HG02981 (cell line): ENCODE measurements around the gene PUM2.
A peak's percentile ranks its signal among the peaks of the same experiment; 100 is the strongest.
"Not testable (repeated sequence)": the region's sequence is repeated elsewhere in the genome, so short reads cannot be mapped to it uniquely, and the experiment has no call there.

Experiments
- ATAC-seq: cut with Tn5 transposase; IDR thresholded peaks from one replicate; pipeline ENCODE4 v1.9.1; 2021; ENCODE audit warnings: mild to moderate bottlenecking, moderate library complexity; ENCODE audit not compliant: unreplicated experiment

Gene PUM2

GRCh38 chr2:20235655-20236305, 114.9 kb downstream of the PUM2 start:
- no peak for ATAC-seq

- ATAC-seq: not testable (repeated sequence)
These were observed 116.0 kb downstream of the PUM2 start for GRCh38 chr2:20234597-20234996.

GRCh38 chr2:20232837-20233207, 117.8 kb downstream of the PUM2 start:
- no peak for ATAC-seq

GRCh38 chr2:20231598-20232026, 119.0 kb downstream of the PUM2 start:
- no peak for ATAC-seq

- no peak for ATAC-seq
These were observed 119.5 kb downstream of the PUM2 start for GRCh38 chr2:20231159-20231558.

GRCh38 chr2:20230114-20230425, 120.6 kb downstream of the PUM2 start:
- no peak for ATAC-seq

- ATAC-seq: no peak
These were observed 121.1 kb downstream of the PUM2 start for GRCh38 chr2:20229322-20230113.

GRCh38 chr2:20227894-20228505, 122.6 kb downstream of the PUM2 start:
- ATAC-seq: no peak

GRCh38 chr2:20226152-20226545, 124.5 kb downstream of the PUM2 start:
- no peak for ATAC-seq

- ATAC-seq: peak; percentile 44
These were observed 125.1 kb downstream of the PUM2 start for GRCh38 chr2:20225294-20226151.

GRCh38 chr2:20224716-20225293, 125.8 kb downstream of the PUM2 start, which contains the start of gene SDC1:
SDC1 (minus strand) TSS chr2:20225130; CDS start chr2:20224867, 263 bp downstream.
- no peak for ATAC-seq

- ATAC-seq: no peak
These were observed 126.4 kb downstream of the PUM2 start for GRCh38 chr2:20224164-20224715.

- ATAC-seq: no peak
These were observed 127.1 kb downstream of the PUM2 start for GRCh38 chr2:20223407-20224163.

- no peak for ATAC-seq
These were observed 127.8 kb downstream of the PUM2 start for GRCh38 chr2:20222769-20223406.

- no peak for ATAC-seq
These were observed 128.5 kb downstream of the PUM2 start for GRCh38 chr2:20222014-20222768.

GRCh38 chr2:20221555-20221973, 129.1 kb downstream of the PUM2 start:
- no peak for ATAC-seq

GRCh38 chr2:20220806-20221554, 129.7 kb downstream of the PUM2 start:
- no peak for ATAC-seq
